Limb (tissue), 2 donors: Measurements from ENCODE around the gene ARL4D.
A peak's percentile ranks its signal among the peaks of the same experiment; 100 is the strongest.
"Not testable (repeated sequence)": the region's sequence is repeated elsewhere in the genome, so short reads cannot be mapped to it uniquely, and the experiment has no call there.

Experiments
- DNase-seq, 2 donors: peaks; one replicate each; pipeline ENCODE4 v3.0.0-alpha.2; 2016; ENCODE audit errors: extremely low spot score in 2 of 2

Gene ARL4D

DNA sequence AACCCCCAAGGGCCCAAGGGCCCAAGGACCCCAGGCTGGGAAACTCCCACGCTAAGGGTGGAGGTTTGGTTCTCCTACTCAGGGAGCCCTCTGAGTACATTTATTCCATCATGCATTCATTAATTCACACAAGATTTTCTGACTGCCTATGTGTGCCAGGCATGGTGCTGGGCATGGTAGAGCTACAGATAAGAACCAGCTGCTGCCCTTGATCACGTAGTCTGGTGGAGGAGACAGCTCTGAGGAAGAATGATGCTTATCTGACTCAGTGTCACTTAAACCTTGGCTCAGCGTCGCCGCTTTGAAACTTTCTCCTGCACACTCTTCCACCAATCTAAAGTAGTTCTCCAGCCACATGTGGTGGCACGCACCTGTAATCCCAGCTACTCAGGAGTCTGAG lies 3.6 kb upstream of the ARL4D start:
- DNase-seq, result no peak

DNA sequence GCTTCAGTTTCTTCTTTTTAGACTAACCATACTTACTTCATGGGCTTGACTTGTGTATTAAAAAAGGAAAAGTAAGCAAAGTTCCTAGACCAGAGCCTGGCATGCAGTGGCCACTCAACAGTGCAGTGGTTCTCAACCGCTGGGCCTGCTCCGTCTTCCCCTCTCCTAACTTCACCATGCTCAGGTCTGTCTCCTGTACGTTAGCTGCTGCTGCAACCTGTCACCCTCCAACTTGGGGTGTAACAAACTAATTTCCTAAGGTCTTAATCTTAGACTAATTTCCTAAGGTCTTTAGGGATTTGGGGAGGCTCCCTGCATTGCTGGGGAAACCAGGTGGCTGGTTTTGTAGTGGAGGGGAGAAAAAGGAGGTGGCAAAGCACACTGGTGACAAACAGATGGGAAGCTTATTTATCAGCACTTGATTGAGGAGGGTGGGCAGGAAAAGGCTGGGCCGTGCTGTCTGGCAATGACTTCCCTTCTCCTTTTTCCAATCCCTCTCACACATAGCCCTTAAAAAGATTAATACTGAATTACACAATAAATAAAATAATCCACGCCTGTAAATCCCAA lies 2.2 kb upstream of the ARL4D start:
- no peak for DNase-seq

DNA sequence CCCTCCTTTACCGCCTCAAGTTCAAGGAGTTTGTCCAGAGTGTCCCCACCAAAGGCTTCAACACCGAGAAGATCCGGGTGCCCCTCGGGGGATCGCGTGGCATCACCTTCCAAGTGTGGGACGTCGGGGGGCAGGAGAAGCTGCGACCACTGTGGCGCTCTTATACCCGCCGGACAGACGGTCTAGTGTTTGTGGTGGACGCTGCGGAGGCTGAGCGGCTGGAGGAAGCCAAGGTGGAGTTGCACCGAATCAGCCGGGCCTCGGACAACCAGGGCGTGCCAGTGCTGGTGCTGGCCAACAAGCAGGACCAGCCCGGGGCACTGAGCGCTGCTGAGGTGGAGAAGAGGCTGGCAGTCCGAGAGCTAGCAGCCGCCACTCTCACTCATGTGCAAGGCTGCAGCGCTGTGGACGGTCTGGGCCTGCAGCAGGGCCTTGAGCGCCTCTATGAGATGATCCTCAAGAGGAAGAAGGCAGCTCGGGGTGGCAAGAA lies 1.1 kb downstream of the ARL4D start:
- no peak for DNase-seq

DNA sequence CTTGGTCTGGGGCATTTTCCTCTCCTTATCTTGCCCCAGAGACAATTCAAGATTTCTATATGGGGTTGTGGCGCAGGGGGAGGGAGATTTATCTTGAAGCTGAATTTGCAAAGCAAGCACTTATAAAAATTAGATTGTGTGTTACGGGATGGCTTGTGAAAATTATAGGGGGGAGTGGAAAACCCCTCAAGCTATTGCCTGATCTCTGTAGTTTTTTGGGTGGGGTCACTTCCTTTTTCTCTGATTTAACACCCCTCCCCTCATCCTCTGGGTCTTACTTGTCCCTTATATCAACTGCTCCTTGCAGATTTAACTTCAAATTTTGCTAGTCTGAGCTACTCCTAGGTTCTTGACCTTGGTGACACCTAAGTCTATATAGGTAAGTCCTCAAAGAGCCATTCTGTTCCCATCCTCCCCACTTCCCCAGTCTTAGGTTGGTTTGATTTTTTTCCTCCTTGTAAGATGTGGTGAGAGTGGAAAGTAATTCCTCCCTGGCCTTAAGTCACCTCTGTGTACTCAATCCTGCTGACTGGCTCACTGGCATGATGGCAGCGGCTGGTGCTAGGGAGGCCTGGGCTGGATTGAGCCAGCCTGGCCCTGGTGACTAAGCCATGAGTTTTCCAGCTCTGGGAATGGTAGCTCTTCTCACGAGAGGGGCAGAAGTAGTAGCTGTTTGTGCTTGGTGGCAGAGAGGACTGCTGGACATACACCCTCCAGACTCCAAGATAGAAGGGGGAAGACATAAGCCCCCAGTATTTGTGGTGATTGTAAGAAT lies 2.3 kb downstream of the ARL4D start:
- DNase-seq, result no peak

DNA sequence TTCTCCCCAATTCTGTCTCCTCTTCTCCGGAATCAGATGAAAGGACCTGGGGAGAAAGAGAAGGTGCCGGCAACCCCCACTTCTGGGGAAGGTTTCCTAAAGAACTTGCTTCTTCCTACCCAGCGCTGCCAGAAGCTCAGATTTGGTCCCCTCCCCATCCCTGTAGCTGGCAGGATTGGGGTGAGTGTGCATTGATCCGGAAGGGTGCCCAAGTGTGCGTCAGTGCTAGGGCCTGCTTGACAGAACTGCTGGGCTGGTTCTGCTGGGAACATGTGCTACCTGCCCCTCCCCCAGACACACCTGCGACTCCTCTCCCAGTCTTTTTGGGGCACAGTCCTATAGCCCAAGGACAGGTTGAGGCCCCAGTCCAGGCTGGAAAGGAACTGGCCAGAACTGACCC lies 3.3 kb downstream of the ARL4D start:
- DNase-seq, result no peak

DNA sequence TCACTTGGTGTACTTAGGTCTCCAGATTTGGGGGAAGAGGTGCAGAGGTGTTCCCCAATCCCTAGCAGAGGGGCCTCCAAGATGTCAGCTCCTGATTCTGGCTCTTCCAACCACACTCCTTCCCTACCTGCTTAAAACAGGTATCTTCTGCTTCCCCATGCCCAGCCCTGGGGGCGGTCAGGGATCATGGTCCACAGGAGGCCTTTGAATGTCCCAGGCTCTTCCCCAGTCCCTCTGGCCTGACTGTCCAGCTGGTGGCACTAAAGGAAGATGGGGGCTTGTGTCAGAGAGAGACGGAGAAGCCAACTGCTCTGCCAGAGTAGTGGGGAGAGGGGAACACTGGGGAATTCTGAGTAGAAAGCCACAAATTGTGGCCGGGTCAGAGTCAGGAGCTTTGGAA lies 3.8 kb downstream of the ARL4D start:
- no peak for DNase-seq

DNA sequence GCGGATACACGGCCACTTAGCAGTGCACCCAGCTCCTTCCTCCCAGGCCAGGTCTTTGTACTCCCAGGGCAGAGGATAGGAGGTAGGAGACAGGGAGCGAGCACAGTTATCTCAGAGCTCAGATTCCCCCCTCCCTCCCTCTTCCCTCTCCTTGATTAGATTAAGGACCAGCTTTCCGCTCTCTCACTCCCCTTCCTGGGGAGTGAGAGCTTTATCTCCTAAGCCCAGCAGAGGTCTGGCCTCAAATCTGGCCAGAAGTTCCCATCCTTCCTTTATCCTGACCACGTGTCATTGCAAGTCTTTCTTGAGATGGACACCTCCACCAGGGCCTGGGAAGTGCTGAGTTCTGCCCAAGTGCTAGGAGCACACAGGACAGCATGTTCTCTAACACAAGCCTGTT lies 5.1 kb downstream of the ARL4D start:
- no peak for DNase-seq

DNA sequence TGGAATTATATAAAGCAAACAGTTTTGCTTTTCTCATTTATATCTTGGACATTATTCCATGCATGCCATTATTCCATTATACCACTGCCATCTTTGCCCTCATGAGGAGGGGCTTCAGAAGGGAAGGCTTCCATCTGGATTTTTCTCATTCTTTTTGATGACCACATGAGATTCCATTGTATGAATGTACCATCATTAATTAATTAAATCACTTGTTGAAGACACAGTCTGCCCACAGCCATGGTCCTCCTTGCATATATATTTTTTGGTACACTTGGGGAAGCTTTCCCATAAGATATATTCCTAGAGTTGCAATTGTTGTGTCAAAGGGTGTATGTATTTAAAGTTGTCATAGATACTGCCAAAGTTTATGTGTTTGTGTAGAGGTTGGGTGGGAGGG lies 7.1 kb downstream of the ARL4D start:
- no peak for DNase-seq

DNA sequence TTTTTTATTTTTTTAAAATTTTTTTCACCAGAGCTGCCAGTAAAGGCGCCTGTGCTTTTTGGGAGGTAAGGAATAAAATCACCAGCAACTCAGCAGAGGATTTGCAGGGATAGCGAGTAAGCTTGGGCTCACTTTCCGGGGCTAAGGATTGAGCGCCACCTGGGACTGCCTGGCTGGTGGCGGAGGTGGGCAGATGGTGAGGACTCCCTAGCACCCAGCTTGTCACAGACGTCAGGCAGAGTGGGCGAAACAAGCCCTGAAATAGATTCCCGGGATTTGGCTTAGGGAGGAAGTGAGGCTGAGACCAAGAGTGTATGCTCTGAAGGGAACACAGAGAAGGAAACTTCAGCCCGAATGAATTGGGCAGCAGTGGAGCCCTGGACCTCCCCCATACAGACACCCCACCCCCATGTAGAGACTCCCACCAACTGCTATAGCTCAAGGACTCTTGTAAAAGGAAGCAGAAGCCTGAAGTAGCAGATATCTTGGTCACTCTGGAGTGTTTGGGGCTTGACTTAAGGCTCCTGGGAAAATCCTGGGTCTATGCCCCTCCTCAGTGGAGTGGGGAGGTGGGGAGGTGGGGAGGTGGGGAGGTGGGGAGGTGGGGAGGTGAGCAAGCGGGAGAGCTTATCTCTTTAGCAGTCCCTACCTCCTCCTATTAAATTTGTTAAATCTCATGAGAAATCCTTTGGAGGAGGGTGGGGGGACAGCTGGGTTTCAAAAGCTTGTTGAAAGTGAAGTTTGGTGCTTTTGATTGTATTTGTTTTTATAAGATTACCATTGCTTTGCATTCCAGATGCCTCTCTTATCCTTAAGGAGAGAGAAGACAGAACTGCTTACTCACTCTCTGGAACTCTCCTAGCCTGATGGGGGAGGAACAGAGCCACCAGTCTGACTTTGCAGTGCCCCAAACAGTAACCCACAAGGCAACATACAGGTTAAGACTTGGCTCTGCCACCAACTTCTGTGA lies 8.2 kb downstream of the ARL4D start:
- no peak for DNase-seq

DNA sequence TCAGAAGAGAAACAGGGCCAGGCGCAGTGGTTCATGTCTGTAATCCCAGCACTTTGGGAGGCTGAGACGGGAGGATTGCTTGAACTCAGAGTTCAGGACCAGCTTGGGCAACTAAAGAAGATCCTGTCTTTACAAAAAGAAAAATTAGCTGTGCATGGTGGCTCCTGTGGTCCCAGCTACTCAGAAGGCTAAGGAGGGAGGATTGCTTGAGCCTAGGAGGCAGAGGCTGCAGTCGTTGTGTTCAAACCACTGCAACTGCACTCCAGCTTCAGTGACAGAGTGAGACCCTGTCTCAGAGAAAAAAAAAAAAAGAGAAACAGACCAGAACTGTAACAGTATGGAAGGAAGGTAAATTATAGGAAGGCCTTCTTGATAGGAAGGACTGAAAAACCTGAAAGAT lies 10.3 kb downstream of the ARL4D start:
- DNase-seq, result no peak

DNA sequence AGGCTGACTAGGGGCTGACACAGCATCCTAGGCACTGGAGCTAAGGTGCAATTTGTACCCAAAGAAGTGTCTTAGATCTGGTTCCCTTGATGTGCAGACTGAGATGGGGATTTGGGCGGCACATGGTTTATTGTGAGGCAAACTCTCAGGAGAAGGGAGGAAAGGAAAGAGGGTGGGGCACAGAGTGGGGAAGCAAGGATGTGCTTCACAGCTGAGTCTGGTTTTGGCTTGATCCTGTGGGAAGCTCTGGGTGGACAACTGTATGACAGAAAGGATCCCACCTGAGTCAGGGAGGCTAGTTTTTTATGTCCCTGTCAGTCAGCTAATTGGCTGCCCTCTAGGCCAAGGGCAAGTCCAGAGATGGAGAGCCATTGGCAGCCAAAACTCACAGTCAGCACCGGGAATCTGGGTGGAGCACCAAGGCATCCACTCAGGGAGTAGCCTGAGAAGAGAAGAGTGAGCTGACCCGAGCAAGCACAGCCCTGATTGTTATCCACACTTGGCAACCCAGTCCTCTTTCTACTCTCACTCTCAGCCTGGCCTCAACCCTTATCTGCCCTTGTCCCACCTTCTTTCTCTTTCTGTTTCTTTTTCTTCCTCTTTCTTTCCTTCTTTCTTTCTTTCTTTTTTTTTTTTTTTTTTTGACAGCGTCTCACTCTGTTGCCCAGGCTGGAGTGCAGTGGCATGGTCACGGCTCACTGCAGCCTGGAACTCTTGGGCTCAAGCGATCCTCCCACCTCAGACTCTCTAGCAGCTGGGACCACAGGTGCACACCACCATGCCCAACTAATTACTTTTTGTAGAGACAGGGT lies 12.0 kb downstream of the ARL4D start:
- no peak for DNase-seq

DNA sequence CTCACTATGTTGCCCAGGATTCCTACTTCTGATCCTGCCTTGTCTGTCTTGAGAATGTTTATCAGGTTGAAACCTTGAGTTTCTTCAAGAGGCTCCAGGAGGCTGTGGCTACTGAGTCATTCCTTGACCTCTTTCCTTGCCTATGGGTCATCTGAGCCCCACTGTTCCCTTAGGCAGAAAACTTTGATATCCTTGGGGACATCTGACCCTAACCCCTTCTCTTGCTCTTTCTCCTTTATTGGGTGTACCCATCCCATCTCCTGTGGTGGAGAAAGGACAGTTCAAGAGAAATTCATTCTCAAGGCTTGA lies 12.5 kb downstream of the ARL4D start:
- no peak for DNase-seq

DNA sequence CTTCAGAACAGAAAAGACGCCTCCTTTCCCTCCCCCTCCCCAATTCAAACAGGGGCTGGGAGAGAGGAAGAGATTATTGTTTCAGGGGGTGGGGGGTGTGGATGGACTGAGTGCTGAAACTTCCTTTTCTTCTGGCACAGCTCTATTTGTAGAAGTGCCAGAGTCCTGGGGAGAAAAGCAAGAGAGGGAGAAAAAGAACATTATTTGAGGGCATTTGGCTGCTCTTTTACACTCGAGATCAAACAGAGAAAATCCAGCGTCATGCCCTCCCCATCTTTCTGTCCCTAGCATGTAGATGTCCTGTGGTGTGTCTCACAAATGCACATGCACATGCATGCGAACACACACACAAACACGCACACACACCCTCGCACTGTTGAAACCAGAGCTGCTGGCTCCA lies 13.0 kb downstream of the ARL4D start:
- no peak for DNase-seq

DNA sequence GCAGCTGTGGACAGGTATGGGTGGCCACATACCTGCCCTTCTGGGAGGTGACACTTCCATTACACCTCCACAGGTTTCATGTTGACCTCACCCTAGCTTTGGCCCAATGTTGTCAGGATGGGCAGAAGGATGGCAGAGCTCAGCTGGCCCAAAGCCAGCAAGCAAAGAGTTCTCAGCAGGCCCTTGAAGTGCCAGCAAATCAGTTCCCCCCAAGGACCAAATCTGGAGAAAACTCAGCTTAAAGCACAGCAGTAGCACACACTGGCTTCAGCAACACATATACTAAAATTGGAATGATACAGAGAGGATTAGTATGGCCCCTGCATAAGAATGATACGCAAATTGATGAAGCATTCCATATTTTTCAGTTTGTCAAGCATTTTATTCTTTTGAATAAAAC lies 13.4 kb downstream of the ARL4D start:
- DNase-seq, result no peak

DNA sequence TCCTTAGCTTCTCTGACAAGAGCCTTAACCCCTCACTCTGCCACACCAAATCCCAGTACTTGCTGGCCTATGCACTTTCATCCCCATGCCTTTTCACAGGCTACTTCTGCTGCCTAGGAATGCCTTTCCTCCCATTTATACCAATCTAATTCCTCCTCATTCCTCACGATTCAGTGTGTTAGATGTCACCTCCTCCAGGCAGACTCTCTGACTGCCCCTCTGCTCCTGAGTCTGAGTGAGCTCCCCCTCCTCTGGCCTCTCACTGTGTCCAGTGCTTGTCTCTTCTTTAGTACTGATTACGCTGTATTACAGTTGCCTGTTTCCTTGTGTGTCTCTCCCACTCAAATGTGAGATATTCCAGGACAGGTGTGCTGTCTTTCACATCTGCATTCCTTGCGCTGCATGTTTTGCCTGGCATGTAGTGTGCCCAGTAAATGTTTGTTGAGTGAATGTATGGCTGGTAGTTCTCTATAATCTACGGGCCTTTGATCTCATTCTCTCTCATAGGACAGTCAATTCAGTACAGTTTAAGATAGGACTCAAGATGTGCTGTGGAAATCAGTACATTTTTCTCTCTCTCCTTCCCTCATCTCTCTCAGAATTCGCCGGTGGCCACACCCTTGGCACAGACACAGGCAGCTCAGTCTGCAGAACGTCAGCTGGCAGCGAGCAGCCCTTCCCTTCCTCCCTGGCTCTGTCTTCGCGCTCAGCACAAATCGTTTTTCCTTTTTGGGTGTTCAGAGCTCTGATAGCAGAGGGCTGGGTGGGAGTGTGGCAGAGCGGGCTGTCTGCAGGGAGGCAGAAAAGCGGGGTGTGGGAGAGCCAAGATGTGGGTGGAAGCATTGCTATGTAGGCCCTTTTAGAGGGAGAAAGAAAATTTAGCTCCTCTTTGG lies 18.5 kb downstream of the ARL4D start:
- peak; percentile 40 to 71 for DNase-seq

DNA sequence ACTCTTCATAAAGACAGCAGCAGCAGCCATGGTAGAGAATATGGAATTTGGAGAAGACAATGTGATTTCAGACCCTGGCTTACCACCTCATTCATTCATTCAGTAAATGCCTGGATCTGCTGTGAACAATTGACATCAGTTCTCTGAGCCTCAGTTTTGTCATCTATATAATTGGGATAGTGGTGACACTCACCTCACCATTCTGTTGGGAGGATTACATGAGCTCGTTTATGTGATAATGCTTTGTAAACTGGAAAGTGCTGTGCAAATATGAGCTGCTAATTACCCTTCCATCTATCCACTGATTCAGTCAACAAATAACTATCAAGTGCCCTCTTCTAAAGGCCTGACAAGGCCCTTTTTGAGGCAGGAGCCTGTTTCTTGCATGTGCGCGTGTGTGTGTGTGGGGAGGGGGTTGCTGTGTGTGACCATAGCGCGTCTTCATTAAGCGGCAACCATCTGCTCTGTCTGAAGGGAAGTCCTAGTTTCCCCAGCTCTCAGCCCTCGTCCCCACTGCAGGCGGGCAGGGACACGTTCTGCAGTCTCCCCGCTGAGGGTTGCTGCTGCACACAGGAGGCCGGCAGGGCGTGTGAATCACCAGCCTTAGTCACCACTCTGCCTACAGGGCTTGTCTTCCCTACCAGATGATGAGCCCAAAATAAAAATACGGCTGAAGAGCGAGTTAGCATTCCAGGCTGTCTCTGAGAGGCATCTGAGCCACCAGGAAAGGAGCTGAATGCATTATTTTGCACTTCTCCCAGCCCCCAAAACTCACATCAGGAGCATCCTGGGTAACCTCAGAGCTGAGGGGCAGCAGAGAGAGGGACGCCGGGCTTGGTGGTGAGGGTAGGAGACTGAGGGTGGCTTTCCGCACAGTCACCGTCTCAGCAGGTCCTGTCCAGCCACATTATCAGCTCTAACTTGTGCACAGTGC lies 19.9 kb downstream of the ARL4D start:
- DNase-seq, result peak in 1 of 2 donors; percentile 44

DNA sequence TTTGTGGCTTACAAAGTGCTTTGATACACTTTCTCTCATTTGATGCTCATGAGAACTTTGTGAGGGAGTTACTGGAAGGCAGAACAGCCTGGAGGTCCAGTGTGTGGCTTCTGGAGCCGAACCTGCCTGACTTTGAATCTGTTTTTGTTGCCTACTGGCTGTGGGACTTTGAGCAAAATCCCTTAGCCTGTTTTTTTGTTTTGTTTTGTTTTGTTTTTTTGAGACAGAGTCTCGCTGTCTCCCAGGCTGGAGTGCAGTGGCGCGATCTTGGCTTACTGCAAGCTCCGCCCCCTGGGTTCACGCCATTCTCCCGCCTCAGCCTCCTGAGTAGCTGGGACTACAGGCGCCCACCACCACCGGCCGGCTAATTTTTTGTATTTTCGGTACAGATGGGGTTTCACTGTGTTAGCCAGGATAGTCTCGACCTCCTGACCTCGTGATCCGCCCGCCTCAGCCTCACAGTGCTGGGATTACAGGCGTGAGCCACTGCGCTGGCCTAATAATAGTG lies 20.6 kb downstream of the ARL4D start:
- DNase-seq, result not testable (repeated sequence)

DNA sequence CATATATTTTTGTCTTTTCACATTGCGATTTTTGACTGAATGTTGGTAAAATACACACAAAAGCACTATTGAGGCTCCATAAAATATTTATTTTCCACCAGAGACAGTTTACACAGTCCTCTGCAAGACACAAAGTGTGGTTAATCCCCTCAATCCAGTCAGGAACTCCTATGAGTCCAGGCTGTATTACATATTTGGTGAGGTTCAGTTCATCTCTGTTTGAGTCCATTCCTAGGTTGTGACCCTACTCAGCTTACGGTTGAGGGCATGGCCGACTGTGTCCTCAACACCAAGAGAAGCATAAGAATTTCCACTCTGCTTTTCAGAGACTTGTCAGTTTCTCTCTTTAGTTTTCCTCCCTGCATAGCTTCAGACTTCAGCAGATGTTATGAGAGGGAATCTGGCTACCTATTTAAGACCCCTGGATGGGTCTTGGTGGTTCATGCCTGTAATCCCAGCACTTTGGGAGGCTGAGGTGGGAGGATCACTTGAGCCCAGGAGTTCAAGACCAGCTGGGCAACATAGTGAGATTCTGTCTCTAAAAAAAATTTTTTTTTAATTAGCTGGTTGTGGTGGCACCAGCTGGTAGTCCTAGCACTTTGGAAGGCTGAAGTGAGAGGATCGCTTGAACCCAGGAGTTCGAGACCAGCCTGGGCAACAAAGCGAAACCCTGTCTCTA lies 25.1 kb downstream of the ARL4D start:
- DNase-seq, result no peak
